WTC11 (cell line): Measurements from ENCODE around the gene TRPM4. TPM values are rescaled to one million over a fixed set of nuclear protein-coding genes. Genes with fewer than 3 reads are reported as not detected.

Experiments
- ATAC-seq: fragments of 200-7000 bp; cut with Tn5 transposase; 2 replicates; pipeline ENCODE4 v1.10.0; 2021; ENCODE audit warnings: mild to moderate bottlenecking, moderate library complexity
- CTCF ChIA-PET: fragments of 300-600 bp; sonication (Branson Sonifier 250); formaldehyde crosslinking; loops from one replicate; lab custom pipeline; 2021; ENCODE audit warnings: antibody characterized with exemption; lab: Charles Lee
- POLR2A ChIA-PET: fragments of 350-600 bp; sonication (Branson Sonifier 250); formaldehyde crosslinking; loops from one replicate; lab custom pipeline; 2021; ENCODE audit warnings: antibody characterized with exemption; lab: Charles Lee
- DNase-seq: peaks from one replicate; pipeline ENCODE4 v3.0.0; 2021; ENCODE audit warnings: low spot score
- H3K27ac Mint-ChIP-seq: 2 replicates; pipeline ENCODE4 v1.8.0; 2021; ENCODE audit warnings: mixed read lengths
- H3K27me3 Mint-ChIP-seq: 2 replicates; pipeline ENCODE4 v1.8.0; 2021; ENCODE audit warnings: low read depth, mild to moderate bottlenecking, moderate library complexity, mixed read lengths
- H3K36me3 Mint-ChIP-seq: 2 replicates; pipeline ENCODE4 v1.8.0; 2021; ENCODE audit warnings: mixed read lengths
- H3K4me1 Mint-ChIP-seq: 2 replicates; pipeline ENCODE4 v1.8.0; 2022; ENCODE audit warnings: mixed read lengths
- H3K4me3 Mint-ChIP-seq: 2 replicates; pipeline ENCODE4 v1.8.0; 2021; ENCODE audit warnings: mild to moderate bottlenecking, moderate library complexity, mixed read lengths
- H3K9me3 Mint-ChIP-seq: 2 replicates; pipeline ENCODE4 v1.8.0; 2021; ENCODE audit warnings: mixed read lengths
- CREB1 ChIP-seq: sonication (generic); formaldehyde crosslinking; IDR thresholded peaks from 2 replicates; pipeline ENCODE4 v1.8.0; 2023; ENCODE audit warnings: mild to moderate bottlenecking, missing genetic modification reagents
- FOXJ3 ChIP-seq: sonication (generic); formaldehyde crosslinking; IDR thresholded peaks from 2 replicates; pipeline ENCODE4 v1.9.0; 2021; ENCODE audit warnings: missing genetic modification reagents, mild to moderate bottlenecking, borderline replicate concordance
- FOXP1 ChIP-seq: sonication (generic); formaldehyde crosslinking; IDR thresholded peaks from 2 replicates; pipeline ENCODE4 v1.8.0; 2022; ENCODE audit warnings: missing genetic modification reagents, mild to moderate bottlenecking, moderate library complexity, borderline replicate concordance
- GABPB1 ChIP-seq: sonication (generic); formaldehyde crosslinking; IDR thresholded peaks from 2 replicates; pipeline ENCODE4 v1.8.1; 2023; ENCODE audit warnings: mild to moderate bottlenecking, missing genetic modification reagents
- IRF2 ChIP-seq: sonication (generic); formaldehyde crosslinking; IDR thresholded peaks from 2 replicates; pipeline ENCODE4 v1.8.0; 2022; ENCODE audit warnings: low read depth, missing genetic modification reagents, borderline replicate concordance
- JAZF1 ChIP-seq: fragments of 250-450 bp; sonication (Bioruptor Pico); IDR thresholded peaks from 2 replicates; pipeline ENCODE4 v1.9.0; 2021; ENCODE audit warnings: moderate library complexity, mild to moderate bottlenecking, inconsistent platforms
- PRRX2 ChIP-seq: fragments of 250-450 bp; sonication (Bioruptor Pico); IDR thresholded peaks from 2 replicates; pipeline ENCODE4 v1.8.0; 2021; ENCODE audit warnings: mild to moderate bottlenecking
- RELA ChIP-seq: sonication (generic); formaldehyde crosslinking; IDR thresholded peaks from 2 replicates; pipeline ENCODE4 v1.8.1; 2022; ENCODE audit warnings: missing genetic modification reagents, mild to moderate bottlenecking, borderline replicate concordance
- RORB ChIP-seq: fragments of 250-450 bp; sonication (Bioruptor Pico); IDR thresholded peaks from 2 replicates; pipeline ENCODE4 v1.9.0; 2021; ENCODE audit warnings: mild to moderate bottlenecking
- SOX15 ChIP-seq: fragments of 250-450 bp; sonication (Bioruptor Pico); IDR thresholded peaks from 2 replicates; pipeline ENCODE4 v1.9.0; 2021; ENCODE audit warnings: mild to moderate bottlenecking
- TCF7 ChIP-seq: sonication (generic); formaldehyde crosslinking; IDR thresholded peaks from 2 replicates; pipeline ENCODE4 v1.8.0; 2022; ENCODE audit warnings: mild to moderate bottlenecking, low read depth, missing genetic modification reagents, moderate library complexity
- ZNF121 ChIP-seq: sonication (generic); formaldehyde crosslinking; IDR thresholded peaks from 2 replicates; pipeline ENCODE4 v1.8.0; 2023; ENCODE audit warnings: missing genetic modification reagents
- ZNF232 ChIP-seq: sonication (generic); formaldehyde crosslinking; IDR thresholded peaks from 2 replicates; pipeline ENCODE4 v1.8.0; 2022; ENCODE audit warnings: mild to moderate bottlenecking, missing genetic modification reagents
- ZNF317 ChIP-seq: sonication (generic); formaldehyde crosslinking; IDR thresholded peaks from 2 replicates; pipeline ENCODE4 v1.8.1; 2023; ENCODE audit warnings: low read depth, mild to moderate bottlenecking, moderate library complexity, missing genetic modification reagents, borderline replicate concordance
- ZNF671 ChIP-seq: fragments of 250-450 bp; sonication (Bioruptor Pico); IDR thresholded peaks from 2 replicates; pipeline ENCODE4 v1.8.0; 2021; ENCODE audit warnings: mild to moderate bottlenecking
- total RNA-seq: library from RNA; stranded (reverse); gene quantifications from 3 replicates; pipeline ENCODE4 v1.2.3, GENCODE V29; 2021
- TF ChIP-seq, protein P1 (sequence below): sonication (generic); formaldehyde crosslinking; conservative IDR thresholded peaks from 2 replicates; pipeline ENCODE4 v1.8.1; 2023; ENCODE audit warnings: mild to moderate bottlenecking, low read depth, missing genetic modification reagents, moderate library complexity
- TF ChIP-seq, protein P2 (sequence below): sonication (generic); formaldehyde crosslinking; IDR thresholded peaks from 2 replicates; pipeline ENCODE4 v1.8.1; 2023; ENCODE audit warnings: mild to moderate bottlenecking, moderate library complexity, missing genetic modification reagents
- TF ChIP-seq, protein P3 (sequence below): fragments of 250-450 bp; sonication (Bioruptor Pico); IDR thresholded peaks from 2 replicates; pipeline ENCODE4 v1.8.0; 2021; ENCODE audit warnings: mild to moderate bottlenecking
- TF ChIP-seq, protein P4 (sequence below): sonication (generic); formaldehyde crosslinking; IDR thresholded peaks from 2 replicates; pipeline ENCODE4 v1.8.0; 2022; ENCODE audit warnings: mild to moderate bottlenecking, missing genetic modification reagents
- TF ChIP-seq, protein P5 (sequence below): sonication (generic); formaldehyde crosslinking; IDR thresholded peaks from 2 replicates; pipeline ENCODE4 v1.8.1; 2022; ENCODE audit warnings: low read depth, missing genetic modification reagents, borderline replicate concordance
- TF ChIP-seq, protein P6 (sequence below): sonication (generic); formaldehyde crosslinking; IDR thresholded peaks from 2 replicates; pipeline ENCODE4 v1.8.0; 2023; ENCODE audit warnings: mild to moderate bottlenecking, missing genetic modification reagents
- TF ChIP-seq, protein P7 (sequence below): fragments of 200-600 bp; IDR thresholded peaks from 2 replicates; pipeline ENCODE4 v1.8.0; 2022; ENCODE audit warnings: antibody characterized with exemption
- TF ChIP-seq, protein P8 (sequence below): sonication (generic); formaldehyde crosslinking; conservative IDR thresholded peaks from 2 replicates; pipeline ENCODE4 v1.8.1; 2022; ENCODE audit warnings: mild to moderate bottlenecking, missing genetic modification reagents

The TRPM4 gene
- total RNA-seq, 1 experiment from 2014 or later = 15.5 TPM

DNA sequence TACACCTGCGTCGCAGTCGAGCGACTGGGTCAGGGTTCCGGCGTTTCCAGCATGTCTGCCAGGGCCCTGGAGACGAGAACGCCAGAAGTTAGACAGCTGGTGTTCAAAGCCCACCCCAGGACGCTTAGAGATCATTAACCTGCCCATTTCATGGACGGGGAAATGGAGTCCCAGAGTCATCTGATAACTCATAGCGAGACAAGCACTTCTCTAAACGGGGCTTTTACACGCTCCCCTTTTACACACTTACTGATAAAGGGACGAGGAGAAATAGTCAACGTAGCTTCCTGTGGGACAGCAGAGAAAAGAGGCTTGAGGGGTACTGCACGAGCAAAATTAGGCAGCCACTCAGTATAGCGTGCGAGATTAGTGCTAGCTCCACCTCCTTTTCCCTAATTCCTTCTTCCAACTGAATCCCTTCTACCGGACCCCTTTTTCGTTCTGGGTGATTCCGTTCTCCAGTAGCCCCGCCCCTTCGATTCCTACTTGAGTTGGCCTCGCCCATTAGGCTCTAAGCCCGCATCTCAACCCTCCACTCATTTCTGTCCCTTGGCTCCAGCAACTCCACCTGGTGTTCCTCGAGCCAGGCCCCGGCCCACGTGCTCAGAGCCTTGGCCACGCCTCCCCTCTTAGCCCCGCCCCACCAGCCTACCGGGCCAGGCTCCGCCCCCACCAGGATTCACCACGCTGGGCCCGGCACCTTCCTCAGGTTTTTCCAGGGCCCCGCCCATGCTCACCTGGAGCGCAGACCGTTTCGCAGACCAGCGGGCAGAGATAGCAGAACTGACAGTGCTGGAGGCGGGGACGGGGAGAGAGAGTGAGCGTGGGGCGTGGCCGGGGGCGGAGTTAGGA, 6.1 kb upstream of the TRPM4 start:
- DNase-seq = peak; percentile 99
- H3K9me3 Mint-ChIP-seq = peaks cover 14% of the 10 kb centered on the region
- peaks cover 65% of the 10 kb centered on the region for H3K27me3 Mint-ChIP-seq
- peak overlapping the region; percentile 92 for H3K4me3 Mint-ChIP-seq
- H3K36me3 Mint-ChIP-seq = peaks cover 9% of the 10 kb centered on the region
- ATAC-seq = peak; percentile 54
- ChIA-PET POLR2A (interaction anchor here (0.6 to 1.3 kb wide), 3 partner anchors 18 to 328 kb away, joined by 3 to 6 read pairs (median 3); no protein-coding TSS in a partner anchor), CTCF (interaction anchor here (0.5 to 7.9 kb wide), 14 partner anchors 12 to 325 kb away, joined by 3 to 98 read pairs (median 4); partner anchors contain the start of genes GYS1, RUVBL2 and TEAD2)
- H3K4me1 Mint-ChIP-seq = peaks cover 37% of the 10 kb centered on the region
- peak overlapping the region; percentile 73; the same call in 1 of the 2 replicates for H3K27ac Mint-ChIP-seq
- TF ChIP-seq, protein P1, sequence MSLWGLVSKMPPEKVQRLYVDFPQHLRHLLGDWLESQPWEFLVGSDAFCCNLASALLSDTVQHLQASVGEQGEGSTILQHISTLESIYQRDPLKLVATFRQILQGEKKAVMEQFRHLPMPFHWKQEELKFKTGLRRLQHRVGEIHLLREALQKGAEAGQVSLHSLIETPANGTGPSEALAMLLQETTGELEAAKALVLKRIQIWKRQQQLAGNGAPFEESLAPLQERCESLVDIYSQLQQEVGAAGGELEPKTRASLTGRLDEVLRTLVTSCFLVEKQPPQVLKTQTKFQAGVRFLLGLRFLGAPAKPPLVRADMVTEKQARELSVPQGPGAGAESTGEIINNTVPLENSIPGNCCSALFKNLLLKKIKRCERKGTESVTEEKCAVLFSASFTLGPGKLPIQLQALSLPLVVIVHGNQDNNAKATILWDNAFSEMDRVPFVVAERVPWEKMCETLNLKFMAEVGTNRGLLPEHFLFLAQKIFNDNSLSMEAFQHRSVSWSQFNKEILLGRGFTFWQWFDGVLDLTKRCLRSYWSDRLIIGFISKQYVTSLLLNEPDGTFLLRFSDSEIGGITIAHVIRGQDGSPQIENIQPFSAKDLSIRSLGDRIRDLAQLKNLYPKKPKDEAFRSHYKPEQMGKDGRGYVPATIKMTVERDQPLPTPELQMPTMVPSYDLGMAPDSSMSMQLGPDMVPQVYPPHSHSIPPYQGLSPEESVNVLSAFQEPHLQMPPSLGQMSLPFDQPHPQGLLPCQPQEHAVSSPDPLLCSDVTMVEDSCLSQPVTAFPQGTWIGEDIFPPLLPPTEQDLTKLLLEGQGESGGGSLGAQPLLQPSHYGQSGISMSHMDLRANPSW (CRISPR knock-in tag) = no peak
- TF ChIP-seq, protein P2, sequence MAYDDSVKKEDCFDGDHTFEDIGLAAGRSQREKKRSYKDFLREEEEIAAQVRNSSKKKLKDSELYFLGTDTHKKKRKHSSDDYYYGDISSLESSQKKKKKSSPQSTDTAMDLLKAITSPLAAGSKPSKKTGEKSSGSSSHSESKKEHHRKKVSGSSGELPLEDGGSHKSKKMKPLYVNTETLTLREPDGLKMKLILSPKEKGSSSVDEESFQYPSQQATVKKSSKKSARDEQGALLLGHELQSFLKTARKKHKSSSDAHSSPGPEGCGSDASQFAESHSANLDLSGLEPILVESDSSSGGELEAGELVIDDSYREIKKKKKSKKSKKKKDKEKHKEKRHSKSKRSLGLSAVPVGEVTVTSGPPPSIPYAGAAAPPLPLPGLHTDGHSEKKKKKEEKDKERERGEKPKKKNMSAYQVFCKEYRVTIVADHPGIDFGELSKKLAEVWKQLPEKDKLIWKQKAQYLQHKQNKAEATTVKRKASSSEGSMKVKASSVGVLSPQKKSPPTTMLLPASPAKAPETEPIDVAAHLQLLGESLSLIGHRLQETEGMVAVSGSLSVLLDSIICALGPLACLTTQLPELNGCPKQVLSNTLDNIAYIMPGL = no peak
- TF ChIP-seq RELA (CRISPR knock-in tag) (no peak), ZNF232 (CRISPR knock-in tag) (0 out of 2 replicates have a peak, but pooled peaks have one; percentile 43), ZNF121 (no peak), FOXJ3 (no peak), ZNF317 (no peak), JAZF1 (CRISPR knock-in tag) (no peak), FOXP1 (peak; percentile 62; the same call in 1 of the 2 replicates), TCF7 (CRISPR knock-in tag) (no peak), RORB (no peak), IRF2 (no peak), GABPB1 (CRISPR knock-in tag) (no peak), CREB1 (CRISPR knock-in tag) (peak; percentile 59; the same call in 1 of the 2 replicates), SOX15 (CRISPR knock-in tag) (no peak), ZNF671 (CRISPR knock-in tag) (no peak), PRRX2 (CRISPR knock-in tag) (0 out of 2 replicates have a peak, but pooled peaks have one; percentile 44)
- TF ChIP-seq, protein P3, sequence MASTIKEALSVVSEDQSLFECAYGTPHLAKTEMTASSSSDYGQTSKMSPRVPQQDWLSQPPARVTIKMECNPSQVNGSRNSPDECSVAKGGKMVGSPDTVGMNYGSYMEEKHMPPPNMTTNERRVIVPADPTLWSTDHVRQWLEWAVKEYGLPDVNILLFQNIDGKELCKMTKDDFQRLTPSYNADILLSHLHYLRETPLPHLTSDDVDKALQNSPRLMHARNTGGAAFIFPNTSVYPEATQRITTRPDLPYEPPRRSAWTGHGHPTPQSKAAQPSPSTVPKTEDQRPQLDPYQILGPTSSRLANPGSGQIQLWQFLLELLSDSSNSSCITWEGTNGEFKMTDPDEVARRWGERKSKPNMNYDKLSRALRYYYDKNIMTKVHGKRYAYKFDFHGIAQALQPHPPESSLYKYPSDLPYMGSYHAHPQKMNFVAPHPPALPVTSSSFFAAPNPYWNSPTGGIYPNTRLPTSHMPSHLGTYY (CRISPR knock-in tag) = no peak
- TF ChIP-seq, protein P4, sequence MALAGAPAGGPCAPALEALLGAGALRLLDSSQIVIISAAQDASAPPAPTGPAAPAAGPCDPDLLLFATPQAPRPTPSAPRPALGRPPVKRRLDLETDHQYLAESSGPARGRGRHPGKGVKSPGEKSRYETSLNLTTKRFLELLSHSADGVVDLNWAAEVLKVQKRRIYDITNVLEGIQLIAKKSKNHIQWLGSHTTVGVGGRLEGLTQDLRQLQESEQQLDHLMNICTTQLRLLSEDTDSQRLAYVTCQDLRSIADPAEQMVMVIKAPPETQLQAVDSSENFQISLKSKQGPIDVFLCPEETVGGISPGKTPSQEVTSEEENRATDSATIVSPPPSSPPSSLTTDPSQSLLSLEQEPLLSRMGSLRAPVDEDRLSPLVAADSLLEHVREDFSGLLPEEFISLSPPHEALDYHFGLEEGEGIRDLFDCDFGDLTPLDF (CRISPR knock-in tag) = no peak
- TF ChIP-seq, protein P5, sequence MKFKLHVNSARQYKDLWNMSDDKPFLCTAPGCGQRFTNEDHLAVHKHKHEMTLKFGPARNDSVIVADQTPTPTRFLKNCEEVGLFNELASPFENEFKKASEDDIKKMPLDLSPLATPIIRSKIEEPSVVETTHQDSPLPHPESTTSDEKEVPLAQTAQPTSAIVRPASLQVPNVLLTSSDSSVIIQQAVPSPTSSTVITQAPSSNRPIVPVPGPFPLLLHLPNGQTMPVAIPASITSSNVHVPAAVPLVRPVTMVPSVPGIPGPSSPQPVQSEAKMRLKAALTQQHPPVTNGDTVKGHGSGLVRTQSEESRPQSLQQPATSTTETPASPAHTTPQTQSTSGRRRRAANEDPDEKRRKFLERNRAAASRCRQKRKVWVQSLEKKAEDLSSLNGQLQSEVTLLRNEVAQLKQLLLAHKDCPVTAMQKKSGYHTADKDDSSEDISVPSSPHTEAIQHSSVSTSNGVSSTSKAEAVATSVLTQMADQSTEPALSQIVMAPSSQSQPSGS = no peak
- TF ChIP-seq, protein P6, sequence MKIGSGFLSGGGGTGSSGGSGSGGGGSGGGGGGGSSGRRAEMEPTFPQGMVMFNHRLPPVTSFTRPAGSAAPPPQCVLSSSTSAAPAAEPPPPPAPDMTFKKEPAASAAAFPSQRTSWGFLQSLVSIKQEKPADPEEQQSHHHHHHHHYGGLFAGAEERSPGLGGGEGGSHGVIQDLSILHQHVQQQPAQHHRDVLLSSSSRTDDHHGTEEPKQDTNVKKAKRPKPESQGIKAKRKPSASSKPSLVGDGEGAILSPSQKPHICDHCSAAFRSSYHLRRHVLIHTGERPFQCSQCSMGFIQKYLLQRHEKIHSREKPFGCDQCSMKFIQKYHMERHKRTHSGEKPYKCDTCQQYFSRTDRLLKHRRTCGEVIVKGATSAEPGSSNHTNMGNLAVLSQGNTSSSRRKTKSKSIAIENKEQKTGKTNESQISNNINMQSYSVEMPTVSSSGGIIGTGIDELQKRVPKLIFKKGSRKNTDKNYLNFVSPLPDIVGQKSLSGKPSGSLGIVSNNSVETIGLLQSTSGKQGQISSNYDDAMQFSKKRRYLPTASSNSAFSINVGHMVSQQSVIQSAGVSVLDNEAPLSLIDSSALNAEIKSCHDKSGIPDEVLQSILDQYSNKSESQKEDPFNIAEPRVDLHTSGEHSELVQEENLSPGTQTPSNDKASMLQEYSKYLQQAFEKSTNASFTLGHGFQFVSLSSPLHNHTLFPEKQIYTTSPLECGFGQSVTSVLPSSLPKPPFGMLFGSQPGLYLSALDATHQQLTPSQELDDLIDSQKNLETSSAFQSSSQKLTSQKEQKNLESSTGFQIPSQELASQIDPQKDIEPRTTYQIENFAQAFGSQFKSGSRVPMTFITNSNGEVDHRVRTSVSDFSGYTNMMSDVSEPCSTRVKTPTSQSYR = no peak
- TF ChIP-seq, protein P7, sequence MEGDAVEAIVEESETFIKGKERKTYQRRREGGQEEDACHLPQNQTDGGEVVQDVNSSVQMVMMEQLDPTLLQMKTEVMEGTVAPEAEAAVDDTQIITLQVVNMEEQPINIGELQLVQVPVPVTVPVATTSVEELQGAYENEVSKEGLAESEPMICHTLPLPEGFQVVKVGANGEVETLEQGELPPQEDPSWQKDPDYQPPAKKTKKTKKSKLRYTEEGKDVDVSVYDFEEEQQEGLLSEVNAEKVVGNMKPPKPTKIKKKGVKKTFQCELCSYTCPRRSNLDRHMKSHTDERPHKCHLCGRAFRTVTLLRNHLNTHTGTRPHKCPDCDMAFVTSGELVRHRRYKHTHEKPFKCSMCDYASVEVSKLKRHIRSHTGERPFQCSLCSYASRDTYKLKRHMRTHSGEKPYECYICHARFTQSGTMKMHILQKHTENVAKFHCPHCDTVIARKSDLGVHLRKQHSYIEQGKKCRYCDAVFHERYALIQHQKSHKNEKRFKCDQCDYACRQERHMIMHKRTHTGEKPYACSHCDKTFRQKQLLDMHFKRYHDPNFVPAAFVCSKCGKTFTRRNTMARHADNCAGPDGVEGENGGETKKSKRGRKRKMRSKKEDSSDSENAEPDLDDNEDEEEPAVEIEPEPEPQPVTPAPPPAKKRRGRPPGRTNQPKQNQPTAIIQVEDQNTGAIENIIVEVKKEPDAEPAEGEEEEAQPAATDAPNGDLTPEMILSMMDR = no peak
- TF ChIP-seq, protein P8, sequence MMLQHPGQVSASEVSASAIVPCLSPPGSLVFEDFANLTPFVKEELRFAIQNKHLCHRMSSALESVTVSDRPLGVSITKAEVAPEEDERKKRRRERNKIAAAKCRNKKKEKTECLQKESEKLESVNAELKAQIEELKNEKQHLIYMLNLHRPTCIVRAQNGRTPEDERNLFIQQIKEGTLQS (CRISPR knock-in tag) = no peak
